Cardiac muscle cell (in vitro differentiated cells and primary cell): ENCODE data around the gene SNX25. TPM values are rescaled to one million over a fixed set of nuclear protein-coding genes. Genes with fewer than 3 reads are reported as not detected.

Source experiments
- DNase-seq, 2 donors: peaks; one replicate each; pipeline versions ENCODE4 v3.0.0 to v3.0.0-alpha.2; 2010 to 2017; ENCODE audit warnings: low read depth in 1 of 2, low spot score in 1 of 2
- H3K27ac ChIP-seq: fragments of 200-600 bp; sonication (generic); 2 replicates; pipeline ENCODE4 v1.5.1; 2016
- H3K27me3 ChIP-seq: fragments of 200-600 bp; sonication (generic); 2 replicates; pipeline ENCODE4 v1.6.0; 2016; ENCODE audit warnings: control low read depth
- H3K36me3 ChIP-seq: fragments of 200-600 bp; sonication (generic); 2 replicates; pipeline ENCODE4 v1.5.1; 2016; ENCODE audit warnings: control low read depth
- H3K4me1 ChIP-seq: fragments of 200-600 bp; sonication (generic); 2 replicates; pipeline ENCODE4 v1.8.1; 2017; ENCODE audit warnings: low read depth, mild to moderate bottlenecking, mixed run types
- H3K4me3 ChIP-seq: fragments of 200-600 bp; sonication (generic); 2 replicates; pipeline ENCODE4 v1.5.1; 2016; ENCODE audit warnings: mild to moderate bottlenecking
- H3K9me3 ChIP-seq: fragments of 200-600 bp; sonication (generic); 2 replicates; pipeline ENCODE4 v1.5.1; 2017; ENCODE audit warnings: low read depth, mild to moderate bottlenecking, control low read depth
- CTCF ChIP-seq: IDR thresholded peaks from 2 replicates; pipeline ENCODE4 v1.5.1; 2012; ENCODE audit warnings: low read depth, mild to moderate bottlenecking, low read length
- polyA plus RNA-seq: library from polyadenylated mRNA; unstranded; fragments of >200 nt; fragmentation: Nextera tagmentation; extraction: Ambion mirVana; gene quantifications from 2 replicates; pipeline ENCODE4 v1.2.1, GENCODE V29; 2016
- total RNA-seq: library from RNA; depleted of rRNA; stranded (reverse); fragments of >200 nt; gene quantifications from 2 replicates; pipeline ENCODE4 v1.2.3, GENCODE V29; 2016

The SNX25 gene
- total and polyA plus RNA-seq, 2 experiments from 2014 or later = 19.7 to 20.9 TPM

- DNase-seq = no peak
- H3K4me3 ChIP-seq = no peak overlapping the region
- TF ChIP-seq CTCF = no peak
- H3K27ac ChIP-seq = no peak overlapping the region
- no peaks in the 10 kb centered on the region for H3K4me1 ChIP-seq
- H3K9me3 ChIP-seq = no peaks in the 10 kb centered on the region
- H3K27me3 ChIP-seq = no peaks in the 10 kb centered on the region
- H3K36me3 ChIP-seq = no peaks in the 10 kb centered on the region
These were observed 170.9 kb downstream of the SNX25 start for GRCh38 chr4:185380320-185380719.

- no peak for TF ChIP-seq CTCF
- Histone ChIP-seq H3K4me1 (no peaks in the 10 kb centered on the region), H3K27ac (no peak overlapping the region), H3K36me3 (no peaks in the 10 kb centered on the region), H3K4me3 (no peak overlapping the region), H3K27me3 (no peaks in the 10 kb centered on the region), H3K9me3 (no peaks in the 10 kb centered on the region)
- DNase-seq = peak in 1 of 2 donors; percentile 62
These were observed 172.1 kb downstream of the SNX25 start for GRCh38 chr4:185381288-185382196.

- Histone ChIP-seq H3K4me1 (no peaks in the 10 kb centered on the region), H3K9me3 (no peaks in the 10 kb centered on the region), H3K27ac (no peak overlapping the region), H3K4me3 (no peak overlapping the region), H3K36me3 (no peaks in the 10 kb centered on the region), H3K27me3 (no peaks in the 10 kb centered on the region)
- TF ChIP-seq CTCF = no peak
- DNase-seq = no peak
These were observed 173.4 kb downstream of the SNX25 start for GRCh38 chr4:185382754-185383153.

- Histone ChIP-seq H3K27ac (no peak overlapping the region), H3K4me1 (no peaks in the 10 kb centered on the region), H3K36me3 (no peaks in the 10 kb centered on the region), H3K27me3 (no peaks in the 10 kb centered on the region), H3K9me3 (no peaks in the 10 kb centered on the region), H3K4me3 (no peak overlapping the region)
- DNase-seq = no peak
- TF ChIP-seq CTCF = no peak
These were observed 174.1 kb downstream of the SNX25 start for GRCh38 chr4:185383451-185383850.

- DNase-seq = no peak
- Histone ChIP-seq H3K27ac (no peak overlapping the region), H3K4me1 (no peaks in the 10 kb centered on the region), H3K36me3 (no peaks in the 10 kb centered on the region), H3K9me3 (no peaks in the 10 kb centered on the region), H3K27me3 (no peaks in the 10 kb centered on the region), H3K4me3 (no peak overlapping the region)
- TF ChIP-seq CTCF = no peak
These were observed 174.7 kb downstream of the SNX25 start for GRCh38 chr4:185384061-185384460.
